ENCODE measurements around the gene CHMP2A. TPM values are rescaled to one million over a fixed set of nuclear protein-coding genes. Genes with fewer than 3 reads are reported as not detected.
A peak's percentile ranks its signal among the peaks of the same experiment; 100 is the strongest.

The CHMP2A gene
- total RNA-seq, 1 donor from 2014 or later, result 105 TPM

- no peak for DNase-seq (ENCODE audit: low spot score)
- Mint-ChIP-seq H3K36me3 (ENCODE audit: low read depth) (peaks cover 65% of the 10 kb centered on the region), H3K4me3 (ENCODE audit: low read depth) (peak overlapping the region; percentile 94)
Measured at GRCh38 chr19:58556622-58557220, 1.8 kb upstream of the CHMP2A start.

GRCh38 chr19:58555920-58556621 lies 1.2 kb upstream of the CHMP2A start:
- Mint-ChIP-seq H3K36me3 (ENCODE audit: low read depth) (peaks cover 71% of the 10 kb centered on the region), H3K9me3 (no peaks in the 10 kb centered on the region), H3K27me3 (ENCODE audit: low read depth) (no peaks in the 10 kb centered on the region), H3K27ac (peak overlapping the region; percentile 72), H3K4me3 (ENCODE audit: low read depth) (peak overlapping the region; percentile 94), H3K4me1 (ENCODE audit: low read depth) (peaks cover 37% of the 10 kb centered on the region)
- no peak for DNase-seq (ENCODE audit: low spot score)
- intact Hi-C loops (cut with micrococcal nuclease), result loop anchor here (1.0 to 2.0 kb wide), 2 partner anchors 12 to 37 kb away; partner anchors contain the start of genes TRIM28 and ZBTB45

More at GRCh38 chr19:58556622-58557220, 1.8 kb upstream of the CHMP2A start:
- intact Hi-C loops (cut with micrococcal nuclease), result no loop called here
- Mint-ChIP-seq H3K9me3 (no peaks in the 10 kb centered on the region), H3K27ac (peak overlapping the region; percentile 96), H3K4me1 (ENCODE audit: low read depth) (peaks cover 44% of the 10 kb centered on the region), H3K27me3 (ENCODE audit: low read depth) (no peaks in the 10 kb centered on the region)

- no peaks in the 10 kb centered on the region for H3K9me3 Mint-ChIP-seq
- H3K4me1 Mint-ChIP-seq (ENCODE audit: low read depth), result peaks cover 36% of the 10 kb centered on the region
- H3K27me3 Mint-ChIP-seq (ENCODE audit: low read depth), result no peaks in the 10 kb centered on the region
- DNase-seq (ENCODE audit: low spot score), result no peak
- peak overlapping the region; percentile 92 for H3K4me3 Mint-ChIP-seq (ENCODE audit: low read depth)
- peaks cover 77% of the 10 kb centered on the region for H3K36me3 Mint-ChIP-seq (ENCODE audit: low read depth)
- intact Hi-C loops (cut with micrococcal nuclease), result loop anchor here (1.0 to 2.0 kb wide), 2 partner anchors 11 to 37 kb away; partner anchors contain the start of genes TRIM28 and ZBTB45
- peak overlapping the region; percentile 91 for H3K27ac Mint-ChIP-seq
Measured at GRCh38 chr19:58555369-58555885, 522 bp upstream of the CHMP2A start.

GRCh38 chr19:58553799-58554493 lies 959 bp downstream of the CHMP2A start:
- Mint-ChIP-seq H3K36me3 (ENCODE audit: low read depth) (peaks cover 88% of the 10 kb centered on the region), H3K4me1 (ENCODE audit: low read depth) (peaks cover 28% of the 10 kb centered on the region), H3K27me3 (ENCODE audit: low read depth) (no peaks in the 10 kb centered on the region), H3K4me3 (ENCODE audit: low read depth) (peak overlapping the region; percentile 92), H3K27ac (peak overlapping the region; percentile 91), H3K9me3 (no peaks in the 10 kb centered on the region)
- no peak for DNase-seq (ENCODE audit: low spot score)
- intact Hi-C loops (cut with micrococcal nuclease), result loop anchor here (2.0 kb wide), 1 partner anchor 35 kb away; the partner anchor contains the start of gene ZBTB45

GRCh38 chr19:58552655-58553054 lies 2.2 kb downstream of the CHMP2A start:
- H3K9me3 Mint-ChIP-seq, result no peaks in the 10 kb centered on the region
- peaks cover 92% of the 10 kb centered on the region for H3K36me3 Mint-ChIP-seq (ENCODE audit: low read depth)
- intact Hi-C loops (cut with micrococcal nuclease), result no loop called here
- H3K4me1 Mint-ChIP-seq (ENCODE audit: low read depth), result peaks cover 32% of the 10 kb centered on the region
- no peaks in the 10 kb centered on the region for H3K27me3 Mint-ChIP-seq (ENCODE audit: low read depth)
- H3K27ac Mint-ChIP-seq, result peak overlapping the region; percentile 54
- H3K4me3 Mint-ChIP-seq (ENCODE audit: low read depth), result no peak overlapping the region
- no peak for DNase-seq (ENCODE audit: low spot score)

- H3K36me3 Mint-ChIP-seq (ENCODE audit: low read depth), result peaks cover 90% of the 10 kb centered on the region
- no peak for DNase-seq (ENCODE audit: low spot score)
- intact Hi-C loops (cut with micrococcal nuclease), result no loop called here
- H3K27me3 Mint-ChIP-seq (ENCODE audit: low read depth), result no peaks in the 10 kb centered on the region
- no peak overlapping the region for H3K27ac Mint-ChIP-seq
- no peaks in the 10 kb centered on the region for H3K9me3 Mint-ChIP-seq
- H3K4me3 Mint-ChIP-seq (ENCODE audit: low read depth), result no peak overlapping the region
- peaks cover 28% of the 10 kb centered on the region for H3K4me1 Mint-ChIP-seq (ENCODE audit: low read depth)
Measured at GRCh38 chr19:58551577-58552471, 3.1 kb downstream of the CHMP2A start.

- H3K4me1 Mint-ChIP-seq (ENCODE audit: low read depth), result peaks cover 28% of the 10 kb centered on the region
Measured at GRCh38 chr19:58551123-58551497, 3.8 kb downstream of the CHMP2A start.

GRCh38 chr19:58550362-58551122 lies 4.4 kb downstream of the CHMP2A start:
- no peaks in the 10 kb centered on the region for H3K9me3 Mint-ChIP-seq
- H3K27ac Mint-ChIP-seq, result peak overlapping the region; percentile 35
- peaks cover 32% of the 10 kb centered on the region for H3K4me1 Mint-ChIP-seq (ENCODE audit: low read depth)
- peaks cover 90% of the 10 kb centered on the region for H3K36me3 Mint-ChIP-seq (ENCODE audit: low read depth)
- H3K4me3 Mint-ChIP-seq (ENCODE audit: low read depth), result no peak overlapping the region
- H3K27me3 Mint-ChIP-seq (ENCODE audit: low read depth), result no peaks in the 10 kb centered on the region
- no peak for DNase-seq (ENCODE audit: low spot score)
- intact Hi-C loops (cut with micrococcal nuclease), result no loop called here

More at GRCh38 chr19:58551123-58551497, 3.8 kb downstream of the CHMP2A start:
- H3K36me3 Mint-ChIP-seq (ENCODE audit: low read depth), result peaks cover 90% of the 10 kb centered on the region
- intact Hi-C loops (cut with micrococcal nuclease), result no loop called here
- H3K9me3 Mint-ChIP-seq, result no peaks in the 10 kb centered on the region
- no peak overlapping the region for H3K4me3 Mint-ChIP-seq (ENCODE audit: low read depth)
- H3K27me3 Mint-ChIP-seq (ENCODE audit: low read depth), result no peaks in the 10 kb centered on the region
- peak overlapping the region; percentile 35 for H3K27ac Mint-ChIP-seq
- DNase-seq (ENCODE audit: low spot score), result no peak

GRCh38 chr19:58549664-58550361 lies 5.1 kb downstream of the CHMP2A start:
- intact Hi-C loops (cut with micrococcal nuclease), result no loop called here
- Mint-ChIP-seq H3K4me1 (ENCODE audit: low read depth) (peaks cover 27% of the 10 kb centered on the region), H3K4me3 (ENCODE audit: low read depth) (no peak overlapping the region), H3K36me3 (ENCODE audit: low read depth) (peaks cover 89% of the 10 kb centered on the region), H3K27me3 (ENCODE audit: low read depth) (no peaks in the 10 kb centered on the region), H3K9me3 (no peaks in the 10 kb centered on the region), H3K27ac (peak overlapping the region; percentile 8)
- no peak for DNase-seq (ENCODE audit: low spot score)

- no peak for DNase-seq (ENCODE audit: low spot score)
- Mint-ChIP-seq H3K9me3 (no peaks in the 10 kb centered on the region), H3K4me1 (ENCODE audit: low read depth) (peaks cover 26% of the 10 kb centered on the region), H3K36me3 (ENCODE audit: low read depth) (peaks cover 85% of the 10 kb centered on the region), H3K27ac (no peak overlapping the region), H3K4me3 (ENCODE audit: low read depth) (no peak overlapping the region), H3K27me3 (ENCODE audit: low read depth) (no peaks in the 10 kb centered on the region)
- intact Hi-C loops (cut with micrococcal nuclease), result no loop called here
Measured at GRCh38 chr19:58548859-58549663, 5.8 kb downstream of the CHMP2A start.
